ENCODE results near the gene CYP27A1. TPM values are rescaled to one million over a fixed set of nuclear protein-coding genes. Genes with fewer than 3 reads are reported as not detected.

The CYP27A1 gene
- total and polyA plus RNA-seq, 2 of the 4 experiments (the other 2 are of a cell fraction), result 5.2 to 5.3 TPM

DNA sequence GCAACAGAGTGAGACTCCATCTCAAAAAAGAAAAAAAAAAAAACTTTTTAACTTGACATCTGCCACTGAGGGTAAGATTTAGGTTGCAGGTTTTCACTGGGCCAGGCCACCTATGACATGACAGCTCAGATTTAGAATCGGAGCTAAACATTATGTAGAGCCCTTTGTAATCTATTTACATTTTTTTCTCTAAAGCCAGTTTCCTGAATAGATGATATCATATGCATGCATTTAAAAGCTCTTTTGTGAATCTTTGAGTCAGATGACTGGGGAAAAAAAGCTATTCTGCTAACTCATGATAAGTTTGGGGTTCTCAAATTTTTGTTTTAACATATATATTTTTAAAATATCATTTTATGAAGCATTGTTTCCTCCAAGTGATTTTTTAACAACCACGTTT lies 28.3 kb downstream of the CYP27A1 start:
- TF ChIP-seq MAFK (IDR thresholded peaks at IDR 0.05; ENCODE audit: low read depth, low read length), result 0 out of 2 replicates have a peak, but pooled peaks have one; percentile 7
- TF ChIP-seq, protein P1, sequence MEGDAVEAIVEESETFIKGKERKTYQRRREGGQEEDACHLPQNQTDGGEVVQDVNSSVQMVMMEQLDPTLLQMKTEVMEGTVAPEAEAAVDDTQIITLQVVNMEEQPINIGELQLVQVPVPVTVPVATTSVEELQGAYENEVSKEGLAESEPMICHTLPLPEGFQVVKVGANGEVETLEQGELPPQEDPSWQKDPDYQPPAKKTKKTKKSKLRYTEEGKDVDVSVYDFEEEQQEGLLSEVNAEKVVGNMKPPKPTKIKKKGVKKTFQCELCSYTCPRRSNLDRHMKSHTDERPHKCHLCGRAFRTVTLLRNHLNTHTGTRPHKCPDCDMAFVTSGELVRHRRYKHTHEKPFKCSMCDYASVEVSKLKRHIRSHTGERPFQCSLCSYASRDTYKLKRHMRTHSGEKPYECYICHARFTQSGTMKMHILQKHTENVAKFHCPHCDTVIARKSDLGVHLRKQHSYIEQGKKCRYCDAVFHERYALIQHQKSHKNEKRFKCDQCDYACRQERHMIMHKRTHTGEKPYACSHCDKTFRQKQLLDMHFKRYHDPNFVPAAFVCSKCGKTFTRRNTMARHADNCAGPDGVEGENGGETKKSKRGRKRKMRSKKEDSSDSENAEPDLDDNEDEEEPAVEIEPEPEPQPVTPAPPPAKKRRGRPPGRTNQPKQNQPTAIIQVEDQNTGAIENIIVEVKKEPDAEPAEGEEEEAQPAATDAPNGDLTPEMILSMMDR (conservative IDR thresholded peaks at IDR 0.05; ENCODE audit: low read depth, low read length), result no peak
- TF ChIP-seq NFE2L2 (IDR thresholded peaks at IDR 0.05; ENCODE audit: low read depth, low read length), result peak; percentile 38; the same call in 1 of the 2 replicates
- ChIA-PET CTCF (interaction anchor here (1.4 to 1.8 kb wide), 2 partner anchors 37 to 100 kb away, joined by 4 to 5 read pairs; partner anchors contain the start of gene TTLL4), POLR2A (ENCODE audit: unreplicated experiment) (no interaction called here)
- H3K4me1 ChIP-seq (ENCODE audit: control insufficient read depth, insufficient read depth, low read length), result peaks cover 3% of the 10 kb centered on the region
- dilution Hi-C loops (cut with HindIII; ENCODE audit: low sequenced_read_pairs, unreplicated experiment), result no loop called here
- H3K14ac ChIP-seq (replicated peaks; ENCODE audit: low read depth, low read length), result no peak overlapping the region
- H2BK5ac ChIP-seq (ENCODE audit: low read depth, low read length, poor library complexity, severe bottlenecking), result no peak overlapping the region
- no peak overlapping the region for H3K9ac ChIP-seq (ENCODE audit: low read depth, low read length)
- no peak overlapping the region for H2BK15ac ChIP-seq (ENCODE audit: low read depth, low read length)
- H3K9me3 ChIP-seq (ENCODE audit: control insufficient read depth, insufficient read depth, low read length), result no peaks in the 10 kb centered on the region
- no peak overlapping the region for H3K23ac ChIP-seq (ENCODE audit: low read depth, low read length)
- no peak overlapping the region for H3K4me3 ChIP-seq (ENCODE audit: insufficient read depth, low read depth, low read length)
- no peak overlapping the region for H2BK120ac ChIP-seq (ENCODE audit: low read depth, low read length)
- intact Hi-C loops (cut with micrococcal nuclease), result no loop called here
- H3K79me1 ChIP-seq (ENCODE audit: low read depth in 1 of 2, low read length in 2 of 2), result no peaks in the 10 kb centered on the region; a peak in 1 of 4 replicates
- H2BK20ac ChIP-seq (ENCODE audit: low read depth, low read length), result no peak overlapping the region
- peak overlapping the region; percentile 10; the same call in 1 of the 2 replicates for H3K27ac ChIP-seq (ENCODE audit: insufficient read depth, low read length)
- no peak overlapping the region for H2AK5ac ChIP-seq (ENCODE audit: low read depth, low read length)
- no peak overlapping the region for H3K56ac ChIP-seq (ENCODE audit: extremely low read depth, insufficient read depth, low read length)
- no CpG with 5 or more reads among the region's 2 CpGs for WGBS, 2 experiments (ENCODE audit: extremely low coverage in 2 of 2, insufficient read length in 1 of 2)
- no TSS peak for BruUV-seq (replicated peaks)
- H4K8ac ChIP-seq (ENCODE audit: low read depth in 2 of 2, low read length in 2 of 2), result no peak overlapping the region
- H3K4me2 ChIP-seq (ENCODE audit: low read depth, low read length), result no peak overlapping the region
- no peak overlapping the region for H4K91ac ChIP-seq (ENCODE audit: insufficient read depth, low read depth, low read length)
- H3K36me3 ChIP-seq (ENCODE audit: control insufficient read depth, insufficient read depth, low read length), result peaks cover 19% of the 10 kb centered on the region
- H3K4ac ChIP-seq (ENCODE audit: low read depth, low read length), result no peak overlapping the region
- no peaks in the 10 kb centered on the region for H3K27me3 ChIP-seq (ENCODE audit: control insufficient read depth, insufficient read depth, low read length)
- no peak overlapping the region for H2AK9ac ChIP-seq (replicated peaks; ENCODE audit: low read depth, low read length, poor library complexity)
- DNase-seq (peak; percentile 76), ATAC-seq (ENCODE audit: low read depth) (peak; percentile 48)
- in situ Hi-C loops (cut with MboI; ENCODE audit: low sequenced_read_pairs), result no loop called here
- no peak overlapping the region for H4K5ac ChIP-seq (ENCODE audit: low read depth, low read length)
- no peak overlapping the region for H2AFZ ChIP-seq (replicated peaks; ENCODE audit: low read length, poor library complexity)
- H4K20me1 ChIP-seq (ENCODE audit: insufficient read depth, low read length), result no peaks in the 10 kb centered on the region
- H3K18ac ChIP-seq (ENCODE audit: low read depth, low read length), result peak overlapping the region; percentile 16; the same call in 1 of the 2 replicates
- H3K9me1 ChIP-seq (ENCODE audit: insufficient read depth, low read length), result peaks cover 5% of the 10 kb centered on the region; the same call in 1 of the 2 replicates

Measured in IMR-90 (cell line).